Stimulated activated CD4-positive, alpha-beta T cell treated with anti-CD3 and anti-CD28 coated beads, TNF-alpha, amount 100 ng/mL, for 48 hours (primary cell): ENCODE data around the gene EFTUD2.
"Not testable (repeated sequence)": the region's sequence is repeated elsewhere in the genome, so short reads cannot be mapped to it uniquely, and the experiment has no call there.

ENCODE experiments used
- DNase-seq, 3 donors: peaks; one replicate each; pipeline ENCODE4 v3.0.0-alpha.2; 2020; ENCODE audit warnings: low read depth in 3 of 3

The EFTUD2 gene

GRCh38 chr17:44808656-44809388 is 90.4 kb downstream of the EFTUD2 start:
- not testable (repeated sequence) for DNase-seq

DNA sequence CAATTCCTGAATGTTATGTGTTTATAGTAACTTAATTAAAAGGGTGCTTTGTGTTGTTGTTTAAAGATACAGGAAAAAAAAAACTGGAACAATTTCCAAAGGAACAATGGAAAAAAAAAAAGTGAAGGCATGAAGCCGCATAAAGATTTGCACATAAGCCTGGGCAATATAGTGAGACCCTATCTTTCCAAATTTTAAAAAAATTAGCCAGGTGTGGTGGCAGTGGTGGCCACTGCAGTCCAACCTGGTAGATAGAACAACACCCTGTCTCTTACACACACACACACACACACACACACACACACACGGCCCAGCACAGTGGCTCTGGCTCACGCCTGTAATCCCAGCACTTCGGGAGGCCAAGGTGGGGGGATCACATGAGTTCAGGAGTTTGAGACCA is 91.1 kb downstream of the EFTUD2 start:
- no peak for DNase-seq

DNA sequence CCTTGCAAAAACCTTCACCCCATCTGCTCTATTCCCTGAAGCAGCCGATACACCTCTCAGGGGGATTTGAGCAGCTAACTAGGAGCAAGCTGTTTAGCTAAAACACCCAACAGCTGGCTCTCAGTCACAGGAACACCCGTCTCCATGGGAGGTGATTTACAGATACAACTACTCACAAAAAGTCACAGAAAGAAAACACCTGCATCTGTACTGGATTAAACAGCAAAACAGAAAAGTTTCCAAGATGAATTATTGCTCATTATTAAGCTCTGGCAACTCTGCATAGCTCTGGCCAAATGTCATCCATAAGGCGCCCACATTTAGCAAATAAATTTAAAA is 91.5 kb downstream of the EFTUD2 start:
- no peak for DNase-seq

- DNase-seq: no peak
Measured at GRCh38 chr17:44807093-44807816, 92.0 kb downstream of the EFTUD2 start.

DNA sequence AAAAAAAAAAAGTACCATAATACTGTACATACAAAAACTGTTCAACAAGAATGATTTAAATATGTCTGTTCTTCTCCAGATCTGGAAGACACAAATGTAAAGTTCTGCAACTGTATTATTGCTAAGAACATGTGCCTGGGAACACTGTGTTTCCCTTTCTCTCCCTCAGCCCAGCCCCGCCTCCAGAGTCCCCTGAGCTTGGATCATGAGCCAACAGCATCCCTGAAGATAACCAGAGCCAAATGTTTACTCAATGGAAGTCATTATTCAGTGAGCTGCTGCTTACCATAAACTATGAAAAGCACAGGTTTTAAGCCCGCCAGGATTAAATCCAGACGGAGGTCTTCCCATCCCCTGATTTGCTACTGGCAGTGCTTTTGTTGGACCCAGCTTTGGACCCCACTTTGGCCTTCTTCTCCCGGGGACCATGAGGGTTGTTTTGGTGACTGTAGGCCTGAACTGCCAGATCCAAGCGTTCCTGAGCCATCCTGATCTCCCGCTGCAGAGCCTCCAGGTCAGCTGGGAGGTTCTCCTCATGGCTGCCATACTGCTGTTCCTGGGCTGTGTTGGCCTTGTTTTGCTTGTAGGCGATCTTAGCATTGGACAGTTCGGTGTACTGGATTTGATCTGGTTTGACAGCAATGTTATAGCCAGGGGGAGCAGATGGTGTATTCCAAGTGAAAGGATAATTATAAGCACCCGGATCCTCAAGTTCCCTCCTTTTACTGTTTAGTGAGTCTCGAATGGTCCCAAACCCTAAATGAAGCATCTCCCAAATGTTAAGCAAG is 94.7 kb downstream of the EFTUD2 start:
- no peak for DNase-seq

DNA sequence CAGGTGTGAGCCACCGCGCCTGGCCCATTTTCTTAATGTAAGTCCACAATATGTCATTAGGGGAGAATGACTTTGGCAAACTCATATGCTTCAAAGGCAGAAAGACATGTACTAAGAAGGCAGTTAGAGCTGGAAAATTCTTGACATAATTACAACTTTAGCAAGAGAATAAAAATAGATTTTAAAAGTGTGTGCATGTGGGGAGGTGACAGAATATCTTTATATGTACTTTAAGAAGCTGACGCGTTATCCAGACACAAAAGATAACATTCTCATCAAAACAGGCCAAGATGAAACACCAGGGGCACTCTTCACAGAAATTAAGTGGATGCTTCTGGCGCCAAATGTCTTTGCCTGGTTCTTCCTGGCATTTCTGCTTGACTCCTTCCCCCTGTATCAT is 97.4 kb downstream of the EFTUD2 start:
- DNase-seq: no peak
